Measurements from ENCODE around the gene RHCG.

The RHCG gene

GRCh38 chr15:89477411-89478242 is 18.8 kb downstream of the RHCG start:
- peaks cover 1% of the 10 kb centered on the region for H3K4me1 ChIP-seq (ENCODE audit: control insufficient read depth, insufficient read depth, low read depth, low read length)
- no peak overlapping the region for H4K8ac ChIP-seq (ENCODE audit: low read length)
- H2BK12ac ChIP-seq (ENCODE audit: low read length in 2 of 2), result no peak overlapping the region
- no peak overlapping the region for H3K27ac ChIP-seq (ENCODE audit: low read length, poor library complexity, severe bottlenecking)
- no peak overlapping the region for H3K18ac ChIP-seq (ENCODE audit: low read depth in 1 of 2, low read length in 2 of 2)
- H3K9me3 ChIP-seq (ENCODE audit: control insufficient read depth, low read length), result no peaks in the 10 kb centered on the region
- H3K36me3 ChIP-seq (ENCODE audit: control insufficient read depth in 1 of 2, insufficient read depth in 2 of 2, low read depth in 1 of 2, low read length in 2 of 2), result no peaks in the 10 kb centered on the region
- no peak overlapping the region for H3K4me2 ChIP-seq (ENCODE audit: low read length, poor library complexity, severe bottlenecking)
- H3K9ac ChIP-seq (ENCODE audit: low read length), result no peak overlapping the region
- H2AK5ac ChIP-seq (ENCODE audit: low read length, severe bottlenecking), result no peak overlapping the region
- no peak overlapping the region for H3K4me3 ChIP-seq (ENCODE audit: insufficient read depth in 1 of 2, low read depth in 1 of 2, low read length in 2 of 2)
- WGBS, result 76% methylated on average over 17 of the region's 22 CpGs
- H3K14ac ChIP-seq (ENCODE audit: low read length in 2 of 2), result no peak overlapping the region
- no peak overlapping the region for H2BK5ac ChIP-seq (ENCODE audit: low read depth, low read length, poor library complexity, severe bottlenecking)
- no peaks in the 10 kb centered on the region for H3K79me1 ChIP-seq (replicated peaks; ENCODE audit: low read length, poor library complexity, severe bottlenecking)
- H3K23ac ChIP-seq (ENCODE audit: low read length in 2 of 2), result no peak overlapping the region
- no peak overlapping the region for H2BK15ac ChIP-seq (ENCODE audit: low read depth, poor library complexity, severe bottlenecking)
- no peak overlapping the region for H4K91ac ChIP-seq (ENCODE audit: low read length)
- peaks cover 48 to 88% of the 10 kb centered on the region in 2 experiments for H3K27me3 ChIP-seq (ENCODE audit: control insufficient read depth in 1 of 2, insufficient read depth in 1 of 2, low read length in 2 of 2)
- H2BK120ac ChIP-seq (ENCODE audit: low read depth, low read length), result no peak overlapping the region
- no peak for DNase-seq
- no peak overlapping the region for H3K4ac ChIP-seq (ENCODE audit: low read depth in 1 of 2, low read length in 2 of 2)
- no peak overlapping the region for H2AFZ ChIP-seq (ENCODE audit: low read depth, low read length)

GRCh38 chr15:89475661-89476060 is 20.7 kb downstream of the RHCG start:
- no peak for DNase-seq
- H3K14ac ChIP-seq (ENCODE audit: low read length in 2 of 2), result no peak overlapping the region
- H4K8ac ChIP-seq (ENCODE audit: low read length), result no peak overlapping the region
- 83% methylated on average over 6 of the region's 6 CpGs for WGBS
- H3K9ac ChIP-seq (ENCODE audit: low read length), result no peak overlapping the region
- no peaks in the 10 kb centered on the region for H3K9me3 ChIP-seq (ENCODE audit: control insufficient read depth, low read length)
- no peak overlapping the region for H2AK5ac ChIP-seq (ENCODE audit: low read length, severe bottlenecking)
- no peak overlapping the region for H3K4me3 ChIP-seq (ENCODE audit: insufficient read depth in 1 of 2, low read depth in 1 of 2, low read length in 2 of 2)
- no peak overlapping the region for H3K18ac ChIP-seq (ENCODE audit: low read depth in 1 of 2, low read length in 2 of 2)
- no peak overlapping the region for H4K91ac ChIP-seq (ENCODE audit: low read length)
- H3K23ac ChIP-seq (ENCODE audit: low read length in 2 of 2), result no peak overlapping the region
- no peak overlapping the region for H2BK12ac ChIP-seq (ENCODE audit: low read length in 2 of 2)
- no peak overlapping the region for H2BK120ac ChIP-seq (ENCODE audit: low read depth, low read length)
- no peak overlapping the region for H2BK5ac ChIP-seq (ENCODE audit: low read depth, low read length, poor library complexity, severe bottlenecking)
- no peaks in the 10 kb centered on the region for H3K36me3 ChIP-seq (ENCODE audit: control insufficient read depth in 1 of 2, insufficient read depth in 2 of 2, low read depth in 1 of 2, low read length in 2 of 2)
- H3K4me2 ChIP-seq (ENCODE audit: low read length, poor library complexity, severe bottlenecking), result no peak overlapping the region
- H2BK15ac ChIP-seq (ENCODE audit: low read depth, poor library complexity, severe bottlenecking), result no peak overlapping the region
- H3K4me1 ChIP-seq (ENCODE audit: control insufficient read depth, insufficient read depth, low read depth, low read length), result peaks cover 1% of the 10 kb centered on the region
- H3K4ac ChIP-seq (ENCODE audit: low read depth in 1 of 2, low read length in 2 of 2), result no peak overlapping the region
- no peak overlapping the region for H3K27ac ChIP-seq (ENCODE audit: low read length, poor library complexity, severe bottlenecking)
- no peak overlapping the region for H2AFZ ChIP-seq (ENCODE audit: low read depth, low read length)
- peaks cover 60 to 97% of the 10 kb centered on the region in 2 experiments for H3K27me3 ChIP-seq (ENCODE audit: control insufficient read depth in 1 of 2, insufficient read depth in 1 of 2, low read length in 2 of 2)
- no peaks in the 10 kb centered on the region for H3K79me1 ChIP-seq (replicated peaks; ENCODE audit: low read length, poor library complexity, severe bottlenecking)

DNA sequence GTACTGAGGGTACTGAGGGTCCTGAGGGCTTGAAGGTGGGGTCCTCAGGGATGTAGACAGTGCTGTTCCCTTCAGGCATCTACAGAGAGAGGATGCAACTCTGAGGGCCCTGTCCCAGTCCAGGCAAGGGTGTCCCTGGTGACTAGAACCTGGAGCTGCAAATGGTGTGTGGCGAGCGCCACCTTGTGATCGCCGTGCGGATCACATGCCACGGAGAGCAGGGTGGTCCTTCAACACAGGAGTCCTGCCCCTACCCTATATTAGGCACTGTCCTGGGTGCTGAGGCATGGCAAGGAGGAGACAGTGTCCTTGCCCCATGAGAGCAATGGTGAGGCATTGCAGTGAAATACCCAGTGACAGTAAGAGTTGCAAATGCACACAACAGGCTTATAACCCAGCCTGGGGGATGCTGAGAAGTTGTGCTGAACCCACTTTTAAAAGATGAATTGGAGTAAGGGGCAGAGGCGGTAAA is 23.6 kb downstream of the RHCG start:
- Histone ChIP-seq H3K79me1 (replicated peaks; ENCODE audit: low read length, poor library complexity, severe bottlenecking) (no peaks in the 10 kb centered on the region), H4K8ac (ENCODE audit: low read length) (no peak overlapping the region), H4K91ac (ENCODE audit: low read length) (no peak overlapping the region), H3K4ac (ENCODE audit: low read depth in 1 of 2, low read length in 2 of 2) (no peak overlapping the region), H2BK12ac (ENCODE audit: low read length in 2 of 2) (no peak overlapping the region), H3K27me3 (ENCODE audit: control insufficient read depth in 1 of 2, insufficient read depth in 1 of 2, low read length in 2 of 2) (peaks cover 60 to 87% of the 10 kb centered on the region in 2 experiments), H3K36me3 (ENCODE audit: control insufficient read depth in 1 of 2, insufficient read depth in 2 of 2, low read depth in 1 of 2, low read length in 2 of 2) (no peaks in the 10 kb centered on the region), H3K14ac (ENCODE audit: low read length in 2 of 2) (no peak overlapping the region), H2BK120ac (ENCODE audit: low read depth, low read length) (no peak overlapping the region), H2BK15ac (ENCODE audit: low read depth, poor library complexity, severe bottlenecking) (no peak overlapping the region), H3K18ac (ENCODE audit: low read depth in 1 of 2, low read length in 2 of 2) (no peak overlapping the region), H3K9me3 (ENCODE audit: control insufficient read depth, low read length) (peaks cover 5% of the 10 kb centered on the region), H3K23ac (ENCODE audit: low read length in 2 of 2) (no peak overlapping the region), H3K4me3 (ENCODE audit: insufficient read depth in 1 of 2, low read depth in 1 of 2, low read length in 2 of 2) (no peak overlapping the region), H2BK5ac (ENCODE audit: low read depth, low read length, poor library complexity, severe bottlenecking) (no peak overlapping the region), H2AFZ (ENCODE audit: low read depth, low read length) (no peak overlapping the region), H2AK5ac (ENCODE audit: low read length, severe bottlenecking) (no peak overlapping the region), H3K9ac (ENCODE audit: low read length) (no peak overlapping the region), H3K4me2 (ENCODE audit: low read length, poor library complexity, severe bottlenecking) (no peak overlapping the region), H3K27ac (ENCODE audit: low read length, poor library complexity, severe bottlenecking) (no peak overlapping the region), H3K4me1 (ENCODE audit: control insufficient read depth, insufficient read depth, low read depth, low read length) (no peaks in the 10 kb centered on the region)
- peak; percentile 56 for DNase-seq
- 10% methylated on average over 6 of the region's 7 CpGs for WGBS

DNA sequence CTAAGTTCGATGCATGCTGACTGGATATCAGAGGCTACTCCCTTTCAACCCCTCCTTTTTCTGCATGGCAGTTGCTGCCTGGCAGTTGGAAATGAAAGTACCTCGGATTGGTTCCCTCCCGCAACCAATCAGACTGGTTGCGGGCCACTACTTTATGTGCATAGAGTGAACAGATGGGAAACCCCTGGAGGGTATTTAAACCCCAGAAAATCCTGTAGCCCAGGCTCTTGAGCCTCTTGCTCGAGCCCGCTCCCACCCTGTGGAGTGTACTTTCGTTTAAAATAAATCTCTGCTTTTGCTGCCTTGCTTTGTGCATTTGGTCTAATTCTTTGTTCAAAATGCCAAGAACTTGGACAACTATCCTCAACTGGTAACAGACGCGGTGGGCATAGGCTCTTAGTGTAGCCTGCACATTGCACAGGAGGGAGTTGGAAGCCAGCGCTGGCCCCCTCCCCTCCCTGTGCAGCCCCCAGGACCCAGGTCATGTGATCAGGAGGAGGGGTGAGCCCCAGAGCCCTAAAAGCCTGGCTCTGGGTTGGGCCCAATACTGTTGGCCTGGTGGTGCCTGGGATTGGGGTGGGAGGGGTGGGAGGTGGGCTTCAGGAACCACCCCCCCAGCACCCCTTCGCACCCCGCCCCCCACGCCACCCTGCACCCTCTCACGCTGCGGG is 26.8 kb downstream of the RHCG start:
- H3K9me3 ChIP-seq (ENCODE audit: control insufficient read depth, low read length), result peaks cover 5% of the 10 kb centered on the region
- H2BK5ac ChIP-seq (ENCODE audit: low read depth, low read length, poor library complexity, severe bottlenecking), result no peak overlapping the region
- no peaks in the 10 kb centered on the region for H3K36me3 ChIP-seq (ENCODE audit: control insufficient read depth in 1 of 2, insufficient read depth in 2 of 2, low read depth in 1 of 2, low read length in 2 of 2)
- no peak overlapping the region for H2BK15ac ChIP-seq (ENCODE audit: low read depth, poor library complexity, severe bottlenecking)
- H3K27ac ChIP-seq (ENCODE audit: low read length, poor library complexity, severe bottlenecking), result no peak overlapping the region
- H2AFZ ChIP-seq (ENCODE audit: low read depth, low read length), result no peak overlapping the region
- no peak overlapping the region for H3K14ac ChIP-seq (ENCODE audit: low read length in 2 of 2)
- H4K8ac ChIP-seq (ENCODE audit: low read length), result no peak overlapping the region
- no peak overlapping the region for H3K4me2 ChIP-seq (ENCODE audit: low read length, poor library complexity, severe bottlenecking)
- H3K4ac ChIP-seq (ENCODE audit: low read depth in 1 of 2, low read length in 2 of 2), result no peak overlapping the region
- DNase-seq, result no peak
- H3K4me1 ChIP-seq (ENCODE audit: control insufficient read depth, insufficient read depth, low read depth, low read length), result no peaks in the 10 kb centered on the region
- WGBS, result 86% methylated on average over 12 of the region's 15 CpGs
- no peak overlapping the region for H2AK5ac ChIP-seq (ENCODE audit: low read length, severe bottlenecking)
- H3K9ac ChIP-seq (ENCODE audit: low read length), result no peak overlapping the region
- H2BK120ac ChIP-seq (ENCODE audit: low read depth, low read length), result no peak overlapping the region
- H3K27me3 ChIP-seq (ENCODE audit: control insufficient read depth in 1 of 2, insufficient read depth in 1 of 2, low read length in 2 of 2), result peaks cover 50 to 76% of the 10 kb centered on the region in 2 experiments
- no peak overlapping the region for H3K23ac ChIP-seq (ENCODE audit: low read length in 2 of 2)
- H3K4me3 ChIP-seq (ENCODE audit: insufficient read depth in 1 of 2, low read depth in 1 of 2, low read length in 2 of 2), result no peak overlapping the region
- no peak overlapping the region for H2BK12ac ChIP-seq (ENCODE audit: low read length in 2 of 2)
- H3K18ac ChIP-seq (ENCODE audit: low read depth in 1 of 2, low read length in 2 of 2), result no peak overlapping the region
- no peak overlapping the region for H4K91ac ChIP-seq (ENCODE audit: low read length)
- H3K79me1 ChIP-seq (replicated peaks; ENCODE audit: low read length, poor library complexity, severe bottlenecking), result no peaks in the 10 kb centered on the region
